Neural crest cell (in vitro differentiated cells): ENCODE measurements around the gene LMO7. TPM values are rescaled to one million over a fixed set of nuclear protein-coding genes. Genes with fewer than 3 reads are reported as not detected.

Experiments
- DNase-seq: peaks from one replicate; pipeline ENCODE4 v3.0.0; 2021; ENCODE audit warnings: low read depth, mixed read lengths, low spot score
- H3K27ac Mint-ChIP-seq: one replicate; pipeline ENCODE4 v1.8.0; 2021; ENCODE audit warnings: mild to moderate bottlenecking, mixed read lengths; ENCODE audit not compliant: unreplicated experiment
- H3K27me3 Mint-ChIP-seq: 2 replicates; pipeline ENCODE4 v1.8.0; 2021; ENCODE audit warnings: low read depth, mild to moderate bottlenecking, mixed read lengths
- H3K36me3 Mint-ChIP-seq: 2 replicates; pipeline ENCODE4 v1.8.0; 2021; ENCODE audit warnings: low read depth, mild to moderate bottlenecking, mixed read lengths
- H3K4me1 Mint-ChIP-seq: 2 replicates; pipeline ENCODE4 v1.8.0; 2021; ENCODE audit warnings: mixed read lengths
- H3K4me3 Mint-ChIP-seq: one replicate; pipeline ENCODE4 v1.8.0; 2021; ENCODE audit warnings: mild to moderate bottlenecking, mixed read lengths
- H3K9me3 Mint-ChIP-seq: 2 replicates; pipeline ENCODE4 v1.8.0; 2021; ENCODE audit warnings: mixed read lengths
- total RNA-seq: library from RNA; stranded (reverse); gene quantifications from 2 replicates; pipeline ENCODE4 v1.2.1, GENCODE V29; 2021
- TF ChIP-seq, protein P1 (sequence below): fragments of 200-600 bp; sonication (generic); conservative IDR thresholded peaks from 2 replicates; pipeline ENCODE4 v1.5.0; 2021; ENCODE audit warnings: antibody characterized with exemption, mild to moderate bottlenecking

The LMO7 gene
- total RNA-seq, 1 donor from 2014 or later = 4.8 TPM

- TF ChIP-seq, protein P1, sequence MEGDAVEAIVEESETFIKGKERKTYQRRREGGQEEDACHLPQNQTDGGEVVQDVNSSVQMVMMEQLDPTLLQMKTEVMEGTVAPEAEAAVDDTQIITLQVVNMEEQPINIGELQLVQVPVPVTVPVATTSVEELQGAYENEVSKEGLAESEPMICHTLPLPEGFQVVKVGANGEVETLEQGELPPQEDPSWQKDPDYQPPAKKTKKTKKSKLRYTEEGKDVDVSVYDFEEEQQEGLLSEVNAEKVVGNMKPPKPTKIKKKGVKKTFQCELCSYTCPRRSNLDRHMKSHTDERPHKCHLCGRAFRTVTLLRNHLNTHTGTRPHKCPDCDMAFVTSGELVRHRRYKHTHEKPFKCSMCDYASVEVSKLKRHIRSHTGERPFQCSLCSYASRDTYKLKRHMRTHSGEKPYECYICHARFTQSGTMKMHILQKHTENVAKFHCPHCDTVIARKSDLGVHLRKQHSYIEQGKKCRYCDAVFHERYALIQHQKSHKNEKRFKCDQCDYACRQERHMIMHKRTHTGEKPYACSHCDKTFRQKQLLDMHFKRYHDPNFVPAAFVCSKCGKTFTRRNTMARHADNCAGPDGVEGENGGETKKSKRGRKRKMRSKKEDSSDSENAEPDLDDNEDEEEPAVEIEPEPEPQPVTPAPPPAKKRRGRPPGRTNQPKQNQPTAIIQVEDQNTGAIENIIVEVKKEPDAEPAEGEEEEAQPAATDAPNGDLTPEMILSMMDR = no peak
- Mint-ChIP-seq H3K4me1 (peaks cover 6% of the 10 kb centered on the region), H3K27ac (no peak overlapping the region), H3K27me3 (peaks cover 60% of the 10 kb centered on the region), H3K36me3 (no peaks in the 10 kb centered on the region), H3K4me3 (peak overlapping the region; percentile 62), H3K9me3 (no peaks in the 10 kb centered on the region)
- no peak for DNase-seq
These were observed 1.1 kb downstream of the LMO7 start for GRCh38 chr13:75637181-75637750.

DNA sequence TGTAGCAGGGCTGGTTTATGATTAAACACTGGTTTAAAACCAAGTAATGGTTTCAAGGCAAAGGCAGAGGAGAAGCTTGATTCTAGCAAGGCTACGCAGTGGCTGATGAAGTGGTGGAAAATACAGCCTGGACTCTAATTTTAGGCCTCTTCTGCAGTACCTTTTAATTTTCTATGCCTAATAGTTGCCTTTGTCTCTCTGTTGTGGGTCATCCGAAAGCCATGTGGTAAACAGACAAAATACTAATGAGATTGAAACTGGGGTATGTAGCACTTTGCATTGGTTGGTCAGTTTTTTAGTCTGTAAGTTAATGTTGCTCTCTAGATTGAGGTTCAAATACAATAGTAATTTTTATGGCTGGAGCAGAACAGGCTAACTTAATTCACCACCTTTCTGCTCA, 3.3 kb downstream of the LMO7 start:
- H3K36me3 Mint-ChIP-seq = no peaks in the 10 kb centered on the region
- peaks cover 51% of the 10 kb centered on the region for H3K27me3 Mint-ChIP-seq
- TF ChIP-seq, protein P1 = no peak
- no peak overlapping the region for H3K27ac Mint-ChIP-seq
- no peak overlapping the region for H3K4me3 Mint-ChIP-seq
- DNase-seq = no peak
- H3K4me1 Mint-ChIP-seq = peaks cover 6% of the 10 kb centered on the region
- no peaks in the 10 kb centered on the region for H3K9me3 Mint-ChIP-seq

- TF ChIP-seq, protein P1 = no peak
- H3K9me3 Mint-ChIP-seq = no peaks in the 10 kb centered on the region
- no peak overlapping the region for H3K4me3 Mint-ChIP-seq
These were observed 4.9 kb downstream of the LMO7 start for GRCh38 chr13:75641026-75641425.

DNA sequence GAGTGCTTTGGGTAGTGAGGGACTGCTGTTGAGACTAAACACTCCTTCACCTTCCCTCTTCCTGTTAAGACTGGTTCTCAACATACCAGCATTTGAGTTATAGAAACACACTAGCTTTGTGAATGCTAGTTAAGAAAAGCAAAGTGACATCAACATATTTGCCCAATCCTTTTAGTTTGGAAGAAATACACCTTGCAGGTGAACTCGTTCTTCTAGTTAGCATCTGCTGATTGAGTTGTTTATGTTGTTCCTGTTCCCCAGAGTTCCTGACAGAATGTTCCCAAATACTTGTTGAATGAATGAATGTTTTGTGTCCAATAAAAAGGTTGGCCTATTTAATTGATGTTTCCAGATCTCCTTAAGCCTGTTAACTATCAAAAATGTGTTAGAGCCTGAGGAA, 7.1 kb downstream of the LMO7 start:
- Mint-ChIP-seq H3K4me3 (no peak overlapping the region), H3K9me3 (no peaks in the 10 kb centered on the region), H3K4me1 (no peaks in the 10 kb centered on the region), H3K27me3 (peaks cover 21% of the 10 kb centered on the region), H3K27ac (no peak overlapping the region), H3K36me3 (no peaks in the 10 kb centered on the region)
- TF ChIP-seq, protein P1 = no peak
- DNase-seq = no peak

More at GRCh38 chr13:75641026-75641425, 4.9 kb downstream of the LMO7 start:
- DNase-seq = no peak
- Mint-ChIP-seq H3K27me3 (peaks cover 41% of the 10 kb centered on the region), H3K27ac (no peak overlapping the region), H3K36me3 (no peaks in the 10 kb centered on the region), H3K4me1 (peaks cover 6% of the 10 kb centered on the region)

- H3K36me3 Mint-ChIP-seq = no peaks in the 10 kb centered on the region
- no peak for DNase-seq
- H3K4me3 Mint-ChIP-seq = no peak overlapping the region
- TF ChIP-seq, protein P1 = no peak
- H3K4me1 Mint-ChIP-seq = peaks cover 4% of the 10 kb centered on the region
- no peak overlapping the region for H3K27ac Mint-ChIP-seq
- no peaks in the 10 kb centered on the region for H3K9me3 Mint-ChIP-seq
- H3K27me3 Mint-ChIP-seq = peaks cover 16% of the 10 kb centered on the region
These were observed 7.6 kb downstream of the LMO7 start for GRCh38 chr13:75643693-75644092.
